Activated T-helper 1 cell treated with anti-CD3 and anti-CD28 coated beads, Interleukin-12 subunit alpha, Interleukin-12 subunit beta, Interleukin-2, Interleukin-4 antibody, amounts not matched to agents 30 ng/mL and 10 ng/mL and 1 ng/mL, durations not matched to agents 14 hours and 24 hours and 36 hours (primary cell): Measurements from ENCODE around the gene USP35. TPM values are rescaled to one million over a fixed set of nuclear protein-coding genes. Genes with fewer than 3 reads are reported as not detected.
"Not testable (repeated sequence)": the region's sequence is repeated elsewhere in the genome, so short reads cannot be mapped to it uniquely, and the experiment has no call there.

Experiments
- DNase-seq: peaks from one replicate; pipeline ENCODE4 v3.0.0; 2021; ENCODE audit warnings: low spot score
- H3K27ac Mint-ChIP-seq: one replicate; pipeline ENCODE4 v1.8.0; 2021; ENCODE audit warnings: mild to moderate bottlenecking, mixed read lengths
- H3K27me3 Mint-ChIP-seq: one replicate; pipeline ENCODE4 v1.8.0; 2022; ENCODE audit warnings: mild to moderate bottlenecking, moderate library complexity, mixed read lengths; ENCODE audit not compliant: insufficient read depth
- H3K36me3 Mint-ChIP-seq: one replicate; pipeline ENCODE4 v1.8.0; 2021; ENCODE audit warnings: low read depth, mixed read lengths
- H3K4me1 Mint-ChIP-seq: one replicate; pipeline ENCODE4 v1.8.0; 2021; ENCODE audit warnings: low read depth, mixed read lengths
- H3K4me3 Mint-ChIP-seq: one replicate; pipeline ENCODE4 v1.8.0; 2021; ENCODE audit warnings: mild to moderate bottlenecking, moderate library complexity, mixed read lengths
- H3K9me3 Mint-ChIP-seq: one replicate; pipeline ENCODE4 v1.8.0; 2021; ENCODE audit warnings: mixed read lengths
- intact Hi-C: fragments of 100-400 bp; cut with micrococcal nuclease; formaldehyde crosslinking; loops from one replicate; pipeline ENCODE4 v1.15.1; 2024
- total RNA-seq: library from RNA; stranded (reverse); gene quantifications from 2 replicates; pipeline ENCODE4 v1.2.3, GENCODE V29; 2022

The USP35 gene
- total RNA-seq, 1 donor from 2014 or later, result 11.8 TPM

DNA sequence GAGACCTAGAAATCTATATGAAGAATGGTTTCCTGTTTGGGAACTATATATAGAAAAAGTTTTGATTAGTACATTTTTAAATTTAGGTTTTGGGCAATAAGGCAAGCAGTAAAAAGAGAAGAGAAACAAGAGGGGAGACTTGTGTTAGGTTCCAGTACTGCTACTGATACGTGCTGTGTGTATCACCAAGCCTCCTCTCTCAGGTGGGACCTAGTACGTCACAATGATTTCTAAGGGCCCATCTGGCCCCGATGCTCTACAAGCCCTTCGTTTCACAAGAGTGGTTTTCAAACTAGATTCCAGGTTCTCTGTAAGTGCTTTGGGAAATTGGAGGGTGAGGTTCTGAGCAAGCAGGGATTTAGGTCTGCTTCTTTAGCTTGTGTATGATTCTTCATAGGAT lies 39.2 kb downstream of the USP35 start:
- DNase-seq, result no peak
- Mint-ChIP-seq H3K4me3 (no peak overlapping the region), H3K4me1 (peaks cover 77% of the 10 kb centered on the region), H3K27me3 (no peaks in the 10 kb centered on the region), H3K27ac (peak overlapping the region; percentile 89), H3K36me3 (peaks cover 45% of the 10 kb centered on the region), H3K9me3 (no peaks in the 10 kb centered on the region)
- intact Hi-C loops, result loop anchor here (1.0 to 5.0 kb wide), 9 partner anchors 25 to 415 kb away; partner anchors contain the start of genes ALG8, GAB2, KCTD21 and USP35

DNA sequence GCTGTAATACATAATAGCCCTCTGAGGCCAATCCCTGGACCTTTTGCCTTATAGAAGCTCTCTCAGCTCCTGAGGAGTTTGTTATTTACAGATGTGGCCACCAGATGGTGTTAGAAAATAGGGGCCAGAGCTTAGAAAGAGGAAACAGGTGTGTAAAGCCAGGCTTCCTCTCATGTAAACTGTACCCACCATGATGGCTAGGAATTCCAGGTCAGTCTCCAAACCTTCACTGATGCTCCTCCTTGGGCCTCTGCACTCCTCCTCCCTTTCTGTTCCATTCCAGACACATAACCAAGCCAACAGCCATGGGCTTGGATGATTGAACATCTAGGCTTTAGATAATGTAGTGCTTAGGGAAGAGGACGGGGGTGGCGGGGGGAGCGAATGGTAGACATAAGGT lies 39.7 kb downstream of the USP35 start:
- H3K27me3 Mint-ChIP-seq, result no peaks in the 10 kb centered on the region
- peak; percentile 21 for DNase-seq
- H3K9me3 Mint-ChIP-seq, result no peaks in the 10 kb centered on the region
- peaks cover 75% of the 10 kb centered on the region for H3K4me1 Mint-ChIP-seq
- H3K36me3 Mint-ChIP-seq, result peaks cover 43% of the 10 kb centered on the region
- no peak overlapping the region for H3K27ac Mint-ChIP-seq
- H3K4me3 Mint-ChIP-seq, result no peak overlapping the region
- intact Hi-C loops, result loop anchor here (1.0 to 5.0 kb wide), 5 partner anchors 62 to 336 kb away; partner anchors contain the start of gene GAB2

DNA sequence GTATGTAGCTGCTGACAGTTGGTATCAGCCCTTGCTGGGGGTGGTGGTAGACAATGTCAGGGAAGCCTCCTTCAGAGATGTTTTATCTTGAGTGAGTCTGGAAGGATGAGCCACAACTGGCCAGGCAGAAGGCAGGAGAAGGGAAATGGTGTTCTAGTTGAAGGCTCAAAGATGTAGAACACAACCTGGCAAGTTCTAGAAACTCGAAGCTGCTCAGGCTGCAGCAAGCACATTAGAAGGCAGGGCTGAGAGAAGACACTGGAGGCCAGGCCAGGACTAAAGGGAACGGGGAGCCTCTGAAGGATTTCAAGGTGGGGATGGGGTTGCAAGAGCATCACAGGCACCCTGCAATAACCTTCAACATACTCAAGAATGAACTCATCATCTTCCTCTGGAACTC lies 40.4 kb downstream of the USP35 start:
- Mint-ChIP-seq H3K36me3 (peaks cover 41% of the 10 kb centered on the region), H3K27me3 (no peaks in the 10 kb centered on the region), H3K4me3 (no peak overlapping the region), H3K4me1 (peaks cover 73% of the 10 kb centered on the region), H3K9me3 (no peaks in the 10 kb centered on the region), H3K27ac (no peak overlapping the region)
- DNase-seq, result no peak
- intact Hi-C loops, result loop anchor here (2.0 to 5.0 kb wide), 2 partner anchors 62 to 113 kb away; no protein-coding TSS in a partner anchor

DNA sequence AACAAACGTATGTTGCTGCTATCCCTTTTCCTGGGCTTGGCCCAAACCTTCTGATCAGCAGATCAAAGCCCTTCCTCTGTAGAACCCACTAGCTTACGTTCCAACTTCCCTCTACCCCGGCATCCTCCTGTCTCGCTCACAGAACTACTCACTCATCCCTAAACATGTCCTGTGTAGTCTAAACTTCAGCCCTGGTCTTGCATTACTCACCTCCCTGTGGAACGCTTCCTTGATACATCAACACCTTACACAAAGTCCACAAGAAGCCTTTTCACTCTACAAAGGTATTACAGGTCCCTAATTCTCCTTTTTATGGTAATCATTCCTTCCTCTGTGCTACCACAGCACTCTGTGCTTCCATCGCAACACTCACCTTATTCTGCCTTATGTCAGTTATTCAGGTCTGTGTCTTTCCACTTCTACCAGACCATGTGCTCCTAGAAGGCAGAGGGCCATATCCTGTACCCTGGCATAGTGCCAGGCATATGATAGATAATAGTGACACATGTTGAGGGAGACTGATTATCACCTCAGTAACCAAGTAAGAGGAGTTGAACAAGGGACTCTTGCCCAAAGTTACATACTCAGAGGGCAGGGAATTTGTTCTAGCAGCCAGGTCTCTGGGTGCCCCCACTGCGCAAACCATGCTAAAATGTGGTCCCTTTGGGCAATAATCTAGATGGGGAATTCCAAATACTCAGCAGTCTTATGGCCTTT lies 41.6 kb downstream of the USP35 start:
- no peak for DNase-seq
- Mint-ChIP-seq H3K27ac (peak overlapping the region; percentile 6), H3K36me3 (peaks cover 33% of the 10 kb centered on the region), H3K27me3 (no peaks in the 10 kb centered on the region), H3K9me3 (no peaks in the 10 kb centered on the region), H3K4me3 (no peak overlapping the region), H3K4me1 (peaks cover 63% of the 10 kb centered on the region)
- intact Hi-C loops, result no loop called here

- intact Hi-C loops, result no loop called here
- peaks cover 5% of the 10 kb centered on the region for H3K9me3 Mint-ChIP-seq
- peaks cover 52% of the 10 kb centered on the region for H3K4me1 Mint-ChIP-seq
- no peaks in the 10 kb centered on the region for H3K27me3 Mint-ChIP-seq
- no peak overlapping the region for H3K27ac Mint-ChIP-seq
- peaks cover 35% of the 10 kb centered on the region for H3K36me3 Mint-ChIP-seq
- no peak overlapping the region for H3K4me3 Mint-ChIP-seq
- DNase-seq, result no peak
These were observed 43.3 kb downstream of the USP35 start for GRCh38 chr11:78231962-78232501.

DNA sequence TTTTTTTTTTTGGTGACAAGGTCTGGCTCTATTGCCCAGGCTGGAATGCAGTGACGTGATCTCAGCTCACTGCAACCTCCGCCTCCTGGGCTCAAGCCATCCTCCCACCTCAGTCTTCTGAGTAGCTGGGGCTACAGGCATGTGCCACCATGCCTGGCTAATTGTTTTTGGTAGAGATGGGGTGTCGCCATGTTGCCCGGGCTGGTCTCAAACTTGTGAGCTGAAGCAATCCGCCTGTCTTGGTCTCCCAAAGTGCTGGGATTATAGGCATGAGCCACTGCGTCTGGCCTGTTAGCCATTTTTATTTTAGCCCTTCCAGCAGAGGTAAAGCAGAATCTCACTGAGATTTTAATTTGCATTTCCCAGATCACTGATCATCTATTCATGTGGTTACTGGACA lies 44.3 kb downstream of the USP35 start:
- H3K27me3 Mint-ChIP-seq, intact Hi-C loops, H3K4me3 Mint-ChIP-seq, H3K27ac Mint-ChIP-seq, DNase-seq: not testable (repeated sequence)
- Mint-ChIP-seq H3K36me3 (peaks cover 44% of the 10 kb centered on the region), H3K4me1 (peaks cover 42% of the 10 kb centered on the region), H3K9me3 (peaks cover 13% of the 10 kb centered on the region)

- intact Hi-C loops, result no loop called here
- H3K4me3 Mint-ChIP-seq, result no peak overlapping the region
- H3K36me3 Mint-ChIP-seq, result peaks cover 42% of the 10 kb centered on the region
- no peak overlapping the region for H3K27ac Mint-ChIP-seq
- no peak for DNase-seq
- peaks cover 33% of the 10 kb centered on the region for H3K4me1 Mint-ChIP-seq
- H3K9me3 Mint-ChIP-seq, result peaks cover 19% of the 10 kb centered on the region
- no peaks in the 10 kb centered on the region for H3K27me3 Mint-ChIP-seq
These were observed 45.3 kb downstream of the USP35 start for GRCh38 chr11:78234006-78234405.

DNA sequence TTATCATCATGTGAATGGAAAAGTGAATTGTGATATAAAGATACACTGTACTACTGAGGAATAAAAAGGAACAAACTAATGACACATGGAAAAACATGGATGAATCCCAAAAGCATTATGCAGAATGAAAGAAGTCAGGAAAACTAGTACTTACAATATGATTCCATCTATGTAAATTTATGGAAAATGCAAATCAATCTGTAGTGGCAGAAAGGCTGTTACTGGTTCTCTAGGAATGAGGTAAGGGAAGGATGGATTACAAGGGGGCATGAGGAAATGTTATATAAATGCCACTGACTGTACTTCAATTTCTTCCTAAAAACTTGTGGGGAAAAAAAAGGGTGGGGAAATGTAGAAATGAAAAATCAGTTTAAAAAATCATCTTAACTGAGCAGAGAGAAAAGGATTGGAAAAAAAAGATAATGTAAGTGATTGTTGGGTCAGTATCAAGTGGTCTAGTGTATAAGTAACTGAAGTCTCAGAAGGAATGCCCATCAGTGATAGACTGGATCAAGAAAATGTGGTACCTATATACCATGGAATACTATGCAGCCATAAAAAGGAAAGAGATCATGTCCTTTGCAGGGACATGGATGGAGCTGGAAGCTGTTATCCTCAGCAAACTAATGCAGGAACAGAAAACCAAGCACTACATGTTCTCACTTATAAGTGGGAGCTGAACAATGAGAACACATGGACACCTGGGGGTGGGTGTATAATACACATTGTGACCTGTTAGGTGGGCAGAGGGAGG lies 48.8 kb downstream of the USP35 start:
- Mint-ChIP-seq H3K4me3 (no peak overlapping the region), H3K4me1 (peaks cover 2% of the 10 kb centered on the region), H3K36me3 (peaks cover 50% of the 10 kb centered on the region), H3K27ac (no peak overlapping the region), H3K27me3 (no peaks in the 10 kb centered on the region), H3K9me3 (peaks cover 43% of the 10 kb centered on the region)
- intact Hi-C loops, result no loop called here
- DNase-seq, result no peak

DNA sequence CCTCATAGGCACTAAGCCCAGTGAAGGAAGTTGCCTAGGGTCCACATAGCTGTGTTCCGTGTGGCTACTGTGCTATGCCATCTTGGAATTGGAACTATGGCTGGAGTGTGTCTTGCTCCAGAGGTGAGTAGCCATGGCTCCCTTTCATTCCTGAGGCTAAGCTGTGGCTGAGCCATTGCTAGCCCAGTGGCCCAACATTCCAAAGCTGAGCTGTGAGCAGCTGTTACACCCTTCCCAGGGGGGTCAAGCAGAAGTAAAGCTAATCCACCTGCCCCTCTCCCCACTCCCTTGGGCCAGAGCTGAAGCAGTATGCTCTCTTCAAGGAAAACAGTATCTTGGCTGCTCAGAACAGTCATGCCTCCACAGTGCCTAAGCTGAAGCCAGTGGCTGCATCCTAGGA lies 51.1 kb downstream of the USP35 start:
- Mint-ChIP-seq H3K27me3 (no peaks in the 10 kb centered on the region), H3K9me3 (peaks cover 44% of the 10 kb centered on the region)

DNA sequence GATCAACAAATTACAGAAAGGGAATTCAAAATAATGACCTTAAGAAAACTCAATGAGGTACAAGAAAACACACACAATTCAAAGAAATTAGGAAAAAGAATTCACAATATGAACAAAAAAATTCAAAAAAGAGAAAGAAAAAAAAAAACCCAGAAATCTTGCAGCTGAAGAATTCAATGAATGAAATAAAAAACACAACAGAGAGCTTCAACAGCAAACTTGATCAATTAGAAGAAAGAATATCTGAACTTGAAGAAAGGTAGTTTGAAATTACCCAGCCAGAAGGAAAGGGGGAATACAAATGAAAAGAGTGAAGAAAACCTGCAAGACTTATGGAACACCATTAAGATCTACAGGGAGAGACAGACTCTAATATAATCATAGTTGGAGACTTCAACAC lies 52.8 kb downstream of the USP35 start:
- H3K27ac Mint-ChIP-seq, result no peak overlapping the region
- H3K27me3 Mint-ChIP-seq, result no peaks in the 10 kb centered on the region
- DNase-seq, result no peak
- no peak overlapping the region for H3K4me3 Mint-ChIP-seq
- peaks cover 52% of the 10 kb centered on the region for H3K36me3 Mint-ChIP-seq
- intact Hi-C loops, result no loop called here
- peaks cover 44% of the 10 kb centered on the region for H3K9me3 Mint-ChIP-seq
- H3K4me1 Mint-ChIP-seq, result peaks cover 14% of the 10 kb centered on the region

More for the DNA sequence above, 51.1 kb downstream of the USP35 start:
- no peak overlapping the region for H3K27ac Mint-ChIP-seq
- H3K36me3 Mint-ChIP-seq, result peaks cover 54% of the 10 kb centered on the region
- no peak overlapping the region for H3K4me3 Mint-ChIP-seq
- intact Hi-C loops, result no loop called here
- no peak for DNase-seq
- peaks cover 9% of the 10 kb centered on the region for H3K4me1 Mint-ChIP-seq

DNA sequence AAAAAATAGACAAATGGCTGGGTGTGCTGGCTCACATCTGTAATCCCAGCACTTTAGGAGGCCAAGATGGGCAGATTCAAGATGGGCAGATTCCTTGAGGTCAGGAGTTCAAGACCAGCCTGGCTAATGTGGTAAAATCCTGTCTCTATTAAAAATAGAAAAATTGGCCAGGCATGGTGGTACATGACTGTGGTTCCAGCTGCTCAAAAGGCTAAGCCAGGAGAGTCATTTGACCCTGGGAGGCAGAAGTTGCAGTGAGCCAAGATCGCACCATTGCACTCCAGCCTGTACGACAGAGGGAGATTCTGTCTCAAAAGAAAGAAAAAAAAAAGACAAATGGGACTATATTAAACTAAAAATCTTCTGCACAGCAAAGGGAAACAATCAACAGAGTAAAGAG lies 55.4 kb downstream of the USP35 start:
- Mint-ChIP-seq H3K36me3 (peaks cover 51% of the 10 kb centered on the region), H3K4me3 (no peak overlapping the region), H3K9me3 (peaks cover 26% of the 10 kb centered on the region), H3K27me3 (no peaks in the 10 kb centered on the region), H3K27ac (no peak overlapping the region), H3K4me1 (peaks cover 18% of the 10 kb centered on the region)
- intact Hi-C loops, result no loop called here
- no peak for DNase-seq

GRCh38 chr11:78244546-78245255 lies 56.0 kb downstream of the USP35 start:
- DNase-seq, result no peak
- Mint-ChIP-seq H3K27ac (no peak overlapping the region), H3K9me3 (peaks cover 21% of the 10 kb centered on the region), H3K4me3 (no peak overlapping the region), H3K36me3 (peaks cover 46% of the 10 kb centered on the region), H3K27me3 (no peaks in the 10 kb centered on the region), H3K4me1 (peaks cover 18% of the 10 kb centered on the region)
- intact Hi-C loops, result no loop called here
